GM21576 (cell line): ENCODE data around the gene WNT6.

Experiments used
- ATAC-seq: cut with Tn5 transposase; IDR thresholded peaks from one replicate; pipeline ENCODE4 v1.9.1; 2021; ENCODE audit warnings: mild to moderate bottlenecking, moderate library complexity; ENCODE audit not compliant: unreplicated experiment

Gene WNT6

DNA sequence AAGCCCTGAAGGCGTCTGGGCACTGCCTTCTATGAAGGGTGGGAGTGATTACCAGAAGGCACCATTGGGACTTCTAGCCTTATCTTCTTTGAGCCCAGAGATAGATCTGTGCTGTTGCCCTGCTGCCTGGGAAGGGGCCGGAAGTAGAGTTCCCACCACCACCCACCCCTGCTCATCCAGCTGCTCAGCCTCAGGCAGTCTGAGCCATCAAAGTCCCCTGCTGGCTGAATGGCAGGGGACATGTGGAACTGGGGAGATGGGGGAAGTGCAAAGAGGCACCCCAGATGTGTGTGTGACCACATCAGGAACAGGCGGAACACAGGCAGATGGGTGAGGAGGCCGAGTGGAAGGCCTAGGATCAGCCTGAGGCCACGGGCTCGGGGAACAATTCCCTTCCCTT lies 17.7 kb downstream of the WNT6 start:
- ATAC-seq, result no peak

- no peak for ATAC-seq
Observed at GRCh38 chr2:218877891-218878290, 18.3 kb downstream of the WNT6 start.

DNA sequence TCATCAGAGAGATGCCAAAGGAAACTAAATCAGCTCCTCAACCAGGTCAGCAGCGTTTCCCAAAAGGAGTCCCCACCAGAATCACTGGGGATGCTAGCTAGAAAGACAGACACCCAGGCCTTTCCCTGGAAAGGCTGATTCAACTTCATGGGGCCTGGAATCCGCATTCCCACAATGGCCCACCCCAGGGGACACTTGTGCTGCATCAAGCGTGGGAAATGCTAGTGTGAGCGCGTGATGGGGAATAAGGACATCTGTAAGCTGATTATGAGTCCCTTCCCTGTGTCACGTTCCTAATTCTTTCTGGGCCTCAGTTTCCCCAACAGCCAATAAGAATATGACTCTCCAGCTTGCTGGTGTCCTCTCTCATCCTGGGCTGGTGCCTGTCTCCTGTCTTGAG lies 18.9 kb downstream of the WNT6 start:
- ATAC-seq, result no peak

DNA sequence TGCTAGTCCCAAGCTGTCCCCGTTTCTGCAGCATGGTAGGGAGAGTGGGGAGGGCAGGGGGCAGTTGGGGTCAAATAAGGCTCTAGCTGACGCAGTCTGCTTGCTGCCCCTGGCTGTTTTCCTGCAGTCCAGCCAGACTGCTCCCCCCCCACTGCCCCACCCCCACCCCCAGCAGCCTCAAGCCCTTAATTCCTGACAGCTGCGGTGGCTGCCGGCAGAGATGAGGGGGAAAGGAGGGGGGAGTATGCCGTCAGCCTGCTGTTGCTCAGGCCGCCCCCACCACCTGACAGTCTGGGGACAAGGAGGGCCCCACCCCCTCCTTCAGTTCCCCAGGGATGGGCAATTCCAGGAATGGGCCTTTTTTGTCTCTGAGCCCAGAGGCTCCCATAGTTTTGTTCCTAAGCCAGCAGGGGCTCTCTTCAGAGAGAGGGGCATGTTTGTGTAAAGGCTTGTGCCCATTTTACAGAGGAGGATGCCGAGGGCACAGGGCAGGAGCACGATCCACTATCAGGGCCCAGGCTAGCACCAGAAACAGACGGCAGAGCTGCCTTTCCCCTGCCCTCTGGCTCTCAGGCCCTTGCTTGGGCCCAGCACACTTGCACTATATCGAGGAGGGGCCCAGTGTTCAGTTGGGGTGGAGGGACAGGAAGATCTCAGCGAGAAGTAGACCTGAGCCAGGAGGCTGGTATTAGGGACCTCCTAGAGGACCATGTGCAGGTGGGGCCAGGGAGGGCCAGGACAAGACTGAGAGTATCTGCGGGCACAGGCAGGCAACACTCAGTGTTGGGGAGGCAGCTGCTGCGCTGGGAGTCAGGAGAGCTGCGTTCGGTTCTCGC lies 19.5 kb downstream of the WNT6 start:
- ATAC-seq, result no peak

GRCh38 chr2:218879776-218880101 lies 20.1 kb downstream of the WNT6 start:
- ATAC-seq, result no peak

DNA sequence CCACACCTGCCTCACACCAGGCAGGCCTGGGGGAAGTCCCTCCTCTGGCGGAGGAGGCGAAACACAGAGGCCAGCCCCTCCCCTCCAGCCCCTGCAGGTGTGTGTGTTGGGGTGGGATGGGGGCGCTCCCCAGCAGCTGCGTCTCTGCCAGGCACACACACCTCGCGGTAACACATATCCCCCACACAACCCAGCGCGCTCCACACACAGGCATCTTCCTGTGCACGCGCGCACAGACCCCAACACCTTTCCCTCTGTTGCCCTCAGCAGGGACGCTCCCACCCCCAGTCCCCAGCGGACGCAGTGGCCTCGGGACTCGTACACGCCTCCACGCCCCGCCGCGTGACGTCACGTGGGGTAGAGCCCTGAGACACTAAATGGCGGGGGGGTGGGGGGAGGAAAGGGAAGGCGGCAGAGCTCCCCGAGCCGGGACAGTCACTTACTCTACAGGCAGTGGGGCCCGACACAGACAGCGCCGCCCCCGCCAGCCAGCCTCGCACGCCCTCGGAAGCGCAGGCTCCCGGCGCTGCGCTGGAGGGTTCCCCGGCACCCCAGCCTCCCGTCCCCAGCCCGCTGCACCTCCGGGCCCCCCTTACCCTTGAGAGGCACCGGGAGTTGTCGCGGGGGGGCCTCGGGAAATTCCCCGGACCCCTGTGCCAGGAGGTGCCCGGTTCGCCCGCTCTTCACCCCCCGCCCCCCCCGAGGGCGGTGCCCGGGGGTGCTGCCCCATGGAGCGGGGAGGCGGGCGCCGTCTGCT lies 20.7 kb downstream of the WNT6 start, which contains the start of gene WNT10A:
Gene WNT10A, plus strand, starts transcription at position 751 of the 757 bp plus-strand sequence. CDS start 144 bp downstream, outside the sequence.
- ATAC-seq, result peak; percentile 71

DNA sequence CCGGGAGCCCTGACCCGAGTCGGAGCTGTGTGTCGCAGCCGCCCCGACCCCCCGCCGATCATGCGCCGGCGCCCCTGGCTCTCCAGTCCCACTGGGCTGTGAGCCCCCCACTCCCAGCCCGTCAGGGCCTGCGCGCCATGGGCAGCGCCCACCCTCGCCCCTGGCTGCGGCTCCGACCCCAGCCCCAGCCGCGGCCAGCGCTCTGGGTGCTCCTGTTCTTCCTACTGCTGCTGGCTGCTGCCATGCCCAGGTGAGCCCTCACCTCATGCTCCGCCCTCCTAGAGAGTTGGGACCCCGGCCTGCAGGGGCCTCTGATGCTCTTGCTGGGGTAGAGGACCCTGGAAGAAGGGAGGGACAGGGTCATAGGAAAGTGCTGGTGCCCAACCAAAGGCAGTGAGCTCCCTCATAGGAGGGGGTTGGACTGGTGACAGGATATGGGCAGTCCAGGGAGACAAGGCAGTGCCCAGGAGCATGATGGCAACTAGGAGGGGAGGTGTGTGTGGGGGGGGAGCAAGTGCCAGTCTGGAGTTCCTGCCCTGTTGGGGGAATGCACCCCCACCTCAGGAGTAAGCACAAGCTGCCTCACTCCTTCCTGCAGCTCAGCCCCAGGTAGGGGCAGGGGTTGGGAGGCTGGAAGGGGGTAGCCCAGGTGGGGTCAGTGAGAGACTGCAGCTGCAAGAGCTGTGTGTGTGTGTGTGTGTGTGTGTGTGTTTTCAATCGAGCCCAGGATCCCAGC lies 21.4 kb downstream of the WNT6 start:
- no peak for ATAC-seq

DNA sequence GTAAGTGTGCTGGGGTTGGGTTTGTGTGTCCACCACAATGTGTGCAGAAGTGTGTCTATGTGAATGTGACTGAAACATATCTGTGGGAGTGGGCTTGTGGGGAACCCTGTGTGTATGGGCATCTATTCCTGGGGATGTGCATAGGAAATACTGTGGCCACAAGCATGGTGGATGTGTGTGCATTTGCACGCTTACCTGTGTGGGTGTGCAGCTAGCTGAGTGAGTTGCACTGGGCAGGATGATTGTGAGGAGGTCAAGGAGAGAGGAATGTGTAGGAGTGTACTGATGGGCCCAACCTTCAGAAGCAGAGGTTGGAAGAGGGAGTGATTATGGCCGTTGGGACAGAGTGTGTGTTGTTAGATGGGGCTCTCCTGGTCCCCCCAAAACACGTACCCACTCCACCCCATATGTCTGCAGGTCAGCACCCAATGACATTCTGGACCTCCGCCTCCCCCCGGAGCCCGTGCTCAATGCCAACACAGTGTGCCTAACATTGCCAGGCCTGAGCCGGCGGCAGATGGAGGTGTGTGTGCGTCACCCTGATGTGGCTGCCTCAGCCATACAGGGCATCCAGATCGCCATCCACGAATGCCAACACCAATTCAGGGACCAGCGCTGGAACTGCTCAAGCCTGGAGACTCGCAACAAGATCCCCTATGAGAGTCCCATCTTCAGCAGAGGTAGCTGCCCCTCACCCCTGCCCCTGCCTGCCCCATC lies 22.3 kb downstream of the WNT6 start:
- ATAC-seq, result no peak

DNA sequence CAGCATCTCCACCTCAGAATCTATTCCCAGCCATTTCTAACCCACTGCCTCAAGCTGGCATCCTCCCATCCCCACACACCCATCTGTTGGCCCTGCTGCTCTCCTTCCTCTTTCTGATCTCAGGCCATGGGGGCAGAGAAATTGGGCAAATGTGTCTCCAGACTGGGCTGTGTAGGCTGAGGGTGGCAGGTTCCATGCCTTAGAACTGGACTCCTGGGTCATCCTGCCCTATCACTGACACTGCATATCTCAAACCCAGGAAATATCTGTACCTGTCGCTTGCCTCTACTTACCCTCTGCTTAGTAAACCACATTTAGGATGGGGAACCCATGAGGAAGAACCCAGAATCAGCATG lies 22.8 kb downstream of the WNT6 start:
- ATAC-seq, result no peak

DNA sequence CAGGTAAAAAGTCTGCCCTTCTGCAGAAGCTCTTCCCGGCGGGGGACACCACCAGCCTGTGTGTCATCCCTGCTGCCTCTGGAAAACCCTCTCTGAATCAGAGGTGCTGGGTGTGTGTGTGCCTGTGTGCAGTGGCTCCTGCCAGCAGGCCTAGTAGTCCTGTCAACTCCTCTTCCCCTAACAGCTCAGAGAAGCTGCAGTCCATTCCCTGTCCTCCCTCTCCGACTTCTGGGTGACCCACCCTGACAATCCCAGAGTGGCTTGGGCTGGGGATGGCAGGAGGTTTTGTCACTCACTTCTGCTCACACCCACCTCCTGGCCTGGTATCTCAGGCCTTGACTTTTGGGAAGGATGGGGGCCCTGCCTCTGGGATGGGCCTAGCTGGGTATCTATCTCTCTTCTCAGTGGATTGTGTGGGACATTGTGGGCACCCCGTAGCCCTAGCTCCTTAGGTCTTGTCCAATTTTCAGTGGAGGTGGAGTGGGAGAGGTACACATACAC lies 23.3 kb downstream of the WNT6 start:
- no peak for ATAC-seq

- ATAC-seq, result no peak
Observed at GRCh38 chr2:218883491-218884490, 24.2 kb downstream of the WNT6 start.

- ATAC-seq, result no peak
Observed at GRCh38 chr2:218884519-218884918, 24.9 kb downstream of the WNT6 start.

DNA sequence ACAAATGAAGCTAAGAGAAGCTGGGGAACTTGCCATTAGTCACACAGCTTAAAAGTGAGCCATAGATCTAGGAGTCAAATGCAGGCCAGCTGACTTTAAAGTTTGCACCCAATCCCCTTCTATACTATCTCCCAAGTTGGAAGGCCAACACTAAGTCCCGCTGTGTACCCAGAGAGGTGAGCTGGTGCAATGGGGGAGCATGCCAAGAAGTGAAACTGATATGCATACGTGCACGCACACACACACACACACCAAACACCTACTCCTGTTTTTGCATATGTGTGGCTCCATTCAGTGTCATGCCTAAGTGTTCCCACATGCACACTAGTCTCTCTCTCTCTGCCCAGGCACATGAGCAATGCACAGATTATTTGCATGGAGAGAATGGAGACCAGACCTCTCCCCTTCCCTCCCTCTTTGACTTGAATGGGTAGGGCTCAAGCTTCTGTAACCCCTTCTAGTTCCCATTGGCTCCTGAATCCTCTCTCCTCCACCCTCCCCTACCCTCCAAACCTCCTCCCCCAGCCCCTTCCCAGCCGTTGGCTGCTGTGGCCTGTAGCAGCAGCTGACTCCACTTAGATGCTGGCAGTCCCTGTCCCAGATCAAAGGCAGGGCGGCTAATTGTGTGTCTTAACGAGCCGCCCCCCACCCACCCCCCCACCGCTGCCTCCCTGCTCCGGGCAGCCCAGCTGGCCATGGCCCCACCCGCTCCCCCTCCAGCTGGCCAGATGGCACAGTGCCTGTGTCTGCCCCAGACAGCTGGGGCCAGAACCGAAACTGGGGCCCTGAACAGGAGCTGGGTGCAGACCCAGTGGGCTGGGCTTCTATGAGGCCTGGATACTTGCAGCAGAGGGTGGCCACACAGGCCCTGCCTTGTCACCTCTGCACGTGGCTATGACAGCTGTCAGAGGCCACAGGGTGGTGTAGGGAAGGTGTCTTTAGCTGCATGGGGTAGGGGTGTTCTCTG lies 26.7 kb downstream of the WNT6 start:
- peak; percentile 68 for ATAC-seq

DNA sequence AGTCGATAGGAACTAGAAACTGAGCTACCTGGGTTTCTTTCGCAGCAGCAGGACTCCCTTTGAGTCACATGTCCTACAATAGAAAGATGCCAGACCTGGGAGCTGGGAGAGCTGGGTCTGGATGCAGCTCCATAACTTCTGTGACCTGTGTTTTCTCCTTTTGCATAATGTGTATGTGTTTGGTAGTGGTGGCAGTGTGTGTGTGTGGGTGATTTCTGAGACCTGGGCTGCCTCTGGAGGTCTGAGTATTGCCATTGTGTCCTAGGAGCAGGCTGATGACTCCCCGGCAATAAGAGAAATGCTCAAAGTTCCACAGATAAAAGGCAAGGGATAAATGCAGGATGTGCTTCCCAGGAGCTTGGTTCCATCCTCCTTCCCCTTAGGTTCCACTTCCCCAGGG lies 27.5 kb downstream of the WNT6 start:
- ATAC-seq, result no peak

- ATAC-seq, result no peak
Observed at GRCh38 chr2:218888341-218888740, 28.7 kb downstream of the WNT6 start.

- ATAC-seq, result no peak
Observed at GRCh38 chr2:218889937-218890336, 30.3 kb downstream of the WNT6 start.

- no peak for ATAC-seq
Observed at GRCh38 chr2:218890369-218890768, 30.8 kb downstream of the WNT6 start.
